ENCODE results near the gene IQUB.
"Not testable (repeated sequence)": the region's sequence is repeated elsewhere in the genome, so short reads cannot be mapped to it uniquely, and the experiment has no call there.

Gene IQUB

DNA sequence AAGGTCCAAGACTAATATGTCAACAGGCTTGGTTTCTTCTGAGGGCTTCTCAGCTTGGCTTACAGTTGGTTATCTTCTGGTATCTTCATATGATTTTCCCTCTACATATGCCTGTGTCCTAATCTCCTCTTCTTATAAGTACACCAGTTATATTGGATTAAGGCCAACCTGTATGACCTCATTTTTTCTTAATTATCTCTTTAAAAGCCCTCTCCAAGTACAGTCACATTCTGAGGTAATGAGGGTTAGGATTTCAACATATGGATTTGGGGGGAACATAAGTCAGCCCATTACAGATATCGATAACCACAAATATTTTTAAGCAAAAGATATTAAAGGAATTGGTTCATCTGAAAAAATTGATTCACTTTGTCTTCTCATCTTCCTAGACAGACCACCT, 49.2 kb downstream of the IQUB start:
- DNase-seq = no peak

DNA sequence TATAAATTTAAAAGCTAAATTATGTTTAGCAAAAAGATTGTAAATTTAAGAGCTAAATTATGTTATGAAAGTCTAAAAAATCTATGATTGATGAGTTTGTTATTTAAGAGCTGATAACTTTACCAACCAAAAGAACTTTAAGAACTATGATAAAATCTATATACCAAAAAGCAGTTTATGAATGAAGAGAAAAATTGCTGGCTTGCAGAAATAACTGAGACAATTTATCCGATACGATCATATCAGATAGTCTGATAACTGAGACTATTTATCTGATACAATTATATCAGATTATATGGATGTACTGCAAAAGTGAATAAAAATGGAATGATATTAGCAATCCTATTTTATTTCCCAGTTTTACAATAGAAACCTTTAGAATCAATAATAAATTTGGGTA, 50.2 kb downstream of the IQUB start:
- DNase-seq = no peak

DNA sequence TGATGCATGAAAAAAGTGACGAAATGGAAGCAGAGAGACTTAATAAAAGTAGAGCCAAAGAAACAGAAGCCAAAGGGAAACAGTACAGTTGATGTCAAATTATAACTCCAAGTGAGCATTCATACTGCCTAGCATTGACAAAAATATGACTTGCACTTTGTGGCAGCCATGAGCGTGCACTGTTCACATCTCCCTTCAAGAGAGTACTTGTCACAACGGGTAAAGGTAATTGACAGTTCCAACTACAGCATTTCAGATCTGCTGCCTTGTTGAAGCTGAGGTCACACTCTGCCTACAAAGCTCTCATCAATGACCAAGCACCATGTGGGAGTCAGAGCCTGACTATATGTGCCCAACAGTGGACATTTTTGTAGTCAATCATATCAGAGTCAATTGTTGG, 54.3 kb downstream of the IQUB start:
- DNase-seq = no peak

DNA sequence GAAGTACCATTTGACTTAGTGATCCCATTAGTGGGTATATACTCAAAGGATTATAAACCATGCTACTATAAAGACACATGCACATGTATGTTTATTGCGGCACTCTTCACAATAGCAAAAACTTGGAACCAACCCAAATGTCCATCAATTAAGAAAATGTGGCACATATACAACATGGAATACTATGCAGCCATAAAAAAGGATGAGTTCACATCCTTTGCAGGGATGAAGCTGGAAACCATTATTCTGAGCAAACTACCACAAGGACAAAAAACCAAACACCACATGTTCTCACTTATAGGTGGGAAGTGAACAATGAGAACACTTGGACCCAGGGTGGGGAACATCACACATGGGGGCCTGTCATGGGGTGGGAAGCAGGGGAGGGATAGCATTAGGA, 56.3 kb downstream of the IQUB start:
- not testable (repeated sequence) for DNase-seq

DNA sequence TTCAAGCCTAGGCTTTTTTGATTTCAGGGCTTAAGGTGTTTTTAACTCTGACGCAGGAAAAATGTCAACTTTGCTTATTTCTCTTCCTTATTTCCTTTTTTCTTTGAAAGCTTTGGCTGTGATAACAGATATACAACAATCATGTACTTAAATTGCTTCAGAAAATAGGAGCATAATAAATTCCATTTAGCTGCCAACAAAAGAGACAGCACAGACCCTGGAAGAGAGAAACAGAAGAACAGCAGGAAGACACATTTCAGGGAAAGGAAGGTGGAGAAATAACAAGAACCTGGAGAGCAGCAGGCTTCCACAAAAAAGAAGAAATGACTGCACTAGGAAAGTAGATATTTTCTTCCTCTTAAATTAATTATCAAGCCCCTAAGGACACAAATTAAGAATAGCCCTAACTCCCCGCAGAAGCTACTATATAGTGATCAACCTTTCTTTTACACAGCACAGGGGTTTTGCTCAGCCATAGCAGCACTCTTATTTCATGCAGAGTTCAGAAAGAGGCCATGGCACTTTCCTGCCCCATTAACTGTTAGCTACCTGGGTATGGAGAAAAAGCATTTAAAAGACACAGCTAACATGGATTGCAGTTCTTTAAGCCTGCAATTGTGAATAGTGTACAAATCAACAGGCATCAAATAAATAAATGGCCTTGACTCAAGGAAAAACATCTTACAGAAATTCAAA, 61.5 kb downstream of the IQUB start:
- DNase-seq = no peak

DNA sequence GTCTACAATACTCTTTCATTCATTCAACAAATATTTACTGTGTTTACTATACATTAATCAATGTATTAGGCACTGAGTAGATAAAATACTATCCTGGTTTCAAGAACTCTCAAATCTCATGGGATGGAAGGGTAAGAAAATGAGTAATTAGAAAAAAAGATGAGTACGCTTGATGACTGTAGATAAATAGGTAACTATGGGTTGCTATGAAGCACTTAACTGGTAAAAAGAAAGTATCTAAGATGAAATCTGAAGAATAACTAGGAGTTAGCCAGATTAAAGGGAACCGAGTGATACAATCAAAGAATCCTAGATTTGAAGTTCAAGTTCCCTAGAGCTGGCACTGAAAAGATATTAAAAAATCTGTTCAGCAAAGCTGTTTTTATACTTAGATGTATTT, 62.1 kb downstream of the IQUB start:
- no peak for DNase-seq

DNA sequence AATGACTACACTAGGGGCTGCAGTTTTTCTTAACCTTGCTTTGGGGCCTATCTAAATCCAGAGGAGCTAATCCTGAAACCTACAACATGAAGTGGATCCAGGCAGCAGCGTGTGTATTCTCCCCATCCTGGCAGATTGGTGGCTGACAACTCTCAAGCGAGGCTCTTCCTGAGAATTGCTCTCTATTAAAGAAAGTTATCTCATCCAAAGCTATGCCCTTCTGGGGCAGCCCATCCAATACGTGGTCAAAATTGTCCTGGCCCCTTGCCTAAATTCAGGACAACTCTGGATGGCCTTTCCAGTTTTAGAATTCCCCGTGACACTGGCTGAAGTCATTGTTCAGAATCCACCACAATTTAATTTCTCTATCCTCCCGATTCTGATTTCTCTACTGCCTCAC, 66.1 kb downstream of the IQUB start:
- no peak for DNase-seq

DNA sequence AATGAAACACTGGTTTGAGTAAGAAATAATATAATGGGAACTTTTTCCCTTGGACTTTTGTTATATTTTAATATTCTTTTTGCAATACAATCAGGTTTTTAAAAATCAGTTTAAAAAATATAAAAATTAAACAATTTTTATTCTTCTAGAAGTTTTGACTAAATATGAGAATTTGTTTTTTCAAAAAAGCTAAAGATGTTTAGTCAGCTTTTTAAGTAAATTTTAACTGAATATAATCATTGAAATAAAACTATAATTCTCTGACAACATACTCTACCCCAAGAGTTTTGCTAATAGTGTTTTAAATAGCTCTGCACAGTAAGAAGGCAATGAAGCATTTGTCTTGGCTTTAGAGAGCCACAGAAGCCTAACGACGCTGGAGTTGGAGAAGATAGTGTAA, 70.5 kb downstream of the IQUB start:
- DNase-seq = no peak

DNA sequence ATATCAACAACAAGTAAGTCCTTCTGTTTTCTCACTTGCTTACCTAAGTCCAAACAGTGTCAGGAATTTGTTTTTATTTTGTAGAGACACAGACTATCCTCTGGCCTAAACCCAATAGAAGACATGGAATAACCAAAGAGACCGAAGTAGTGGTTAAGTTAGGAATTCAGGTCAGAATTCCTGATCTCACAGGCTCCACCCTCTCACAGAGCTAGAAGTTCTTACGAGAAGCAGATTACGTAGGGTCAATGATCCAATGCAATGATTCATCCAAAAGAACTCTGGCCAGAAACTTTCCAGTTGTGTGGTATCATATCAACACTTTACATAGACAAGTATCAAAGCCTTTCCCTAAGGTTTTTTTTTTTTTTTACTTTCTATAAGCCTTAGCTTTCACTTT, 73.8 kb downstream of the IQUB start:
- DNase-seq = no peak

DNA sequence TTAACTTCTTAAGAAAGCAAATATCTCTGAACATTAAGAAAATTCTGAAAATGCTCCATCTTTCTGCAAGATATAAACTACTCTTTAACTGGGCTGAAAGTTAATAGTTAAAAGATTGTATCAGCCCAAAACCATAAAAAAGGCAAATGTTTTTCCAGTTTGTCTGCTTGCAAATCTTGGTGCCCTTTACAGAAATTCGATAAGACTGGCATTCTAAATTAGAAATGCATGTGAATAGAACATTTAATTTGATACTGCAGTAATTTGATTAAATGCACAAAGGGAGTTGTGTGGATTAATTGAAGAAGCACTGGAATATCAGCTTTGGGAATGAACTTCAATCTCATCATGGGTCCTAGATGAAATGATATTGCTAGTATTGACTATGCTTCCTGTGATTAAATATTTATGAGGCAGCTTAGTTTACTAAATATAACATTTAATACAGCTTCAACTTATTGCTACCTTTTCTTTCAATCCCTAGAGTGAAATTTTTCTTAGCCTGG, 78.4 kb downstream of the IQUB start:
- no peak for DNase-seq

DNA sequence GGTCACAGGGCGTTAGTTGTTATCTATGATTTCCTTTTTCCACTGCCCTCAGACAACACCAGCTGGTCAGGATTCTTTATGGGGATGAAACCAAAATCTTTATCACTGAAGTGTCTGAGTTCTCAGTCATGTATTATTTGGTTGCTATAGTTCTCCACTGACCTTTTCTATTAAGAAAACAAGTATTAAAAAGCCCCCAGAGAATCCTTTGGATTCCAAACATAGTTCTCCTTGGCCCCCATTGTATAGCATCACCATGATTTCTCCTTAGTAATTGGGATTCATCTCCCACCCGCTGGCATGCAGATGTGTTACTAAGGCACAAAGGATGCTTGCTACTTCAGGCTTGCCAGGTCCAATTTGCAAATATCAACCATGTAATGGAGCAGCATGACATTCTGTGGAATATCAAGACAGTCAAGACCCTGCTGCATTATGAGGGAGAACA, 94.3 kb downstream of the IQUB start:
- no peak for DNase-seq

DNA sequence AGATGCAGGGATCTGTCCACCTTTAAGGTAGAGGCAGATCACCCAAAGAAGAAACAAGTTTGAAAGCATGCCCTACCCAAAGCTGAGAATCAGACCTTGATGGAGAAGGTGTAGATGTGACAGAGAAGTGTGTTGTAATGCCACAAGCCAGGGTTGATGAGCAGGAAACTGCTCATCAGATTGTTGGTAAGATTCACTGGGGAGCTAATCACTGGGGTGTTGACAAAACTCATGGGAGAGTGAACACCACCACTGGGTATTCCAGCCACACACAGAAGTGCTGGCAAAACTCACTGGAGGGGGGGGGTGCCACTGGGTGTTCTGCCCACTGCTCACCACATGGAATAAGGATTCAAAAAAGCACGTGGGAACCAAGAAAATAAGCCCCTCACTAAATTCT, 95.2 kb downstream of the IQUB start:
- DNase-seq = no peak

DNA sequence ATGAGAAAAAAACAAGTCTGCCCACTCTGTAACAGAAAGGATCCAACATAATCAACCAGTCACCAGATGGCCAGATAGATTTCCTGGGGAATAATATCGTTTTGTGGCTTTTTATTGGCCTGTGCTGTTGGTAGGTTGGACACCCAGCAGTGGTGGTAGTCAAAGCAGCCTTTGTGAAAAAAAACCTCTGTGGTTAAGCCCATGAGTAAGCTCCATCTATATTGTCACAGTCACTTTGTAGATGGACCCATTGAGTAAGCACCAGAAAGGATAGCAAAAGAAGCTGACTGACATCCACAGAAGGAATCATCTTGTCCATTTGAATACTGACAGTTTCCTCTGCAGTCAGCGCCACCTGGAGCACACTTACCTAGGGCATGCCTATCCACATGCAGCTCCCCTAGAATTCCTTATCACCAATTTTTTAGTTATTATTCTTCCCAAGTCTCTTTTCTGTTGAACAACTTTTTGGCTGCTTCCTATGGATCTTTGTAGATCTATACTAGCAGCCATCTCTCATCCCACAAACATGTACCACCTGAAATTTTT, 96.9 kb downstream of the IQUB start:
- DNase-seq = no peak

DNA sequence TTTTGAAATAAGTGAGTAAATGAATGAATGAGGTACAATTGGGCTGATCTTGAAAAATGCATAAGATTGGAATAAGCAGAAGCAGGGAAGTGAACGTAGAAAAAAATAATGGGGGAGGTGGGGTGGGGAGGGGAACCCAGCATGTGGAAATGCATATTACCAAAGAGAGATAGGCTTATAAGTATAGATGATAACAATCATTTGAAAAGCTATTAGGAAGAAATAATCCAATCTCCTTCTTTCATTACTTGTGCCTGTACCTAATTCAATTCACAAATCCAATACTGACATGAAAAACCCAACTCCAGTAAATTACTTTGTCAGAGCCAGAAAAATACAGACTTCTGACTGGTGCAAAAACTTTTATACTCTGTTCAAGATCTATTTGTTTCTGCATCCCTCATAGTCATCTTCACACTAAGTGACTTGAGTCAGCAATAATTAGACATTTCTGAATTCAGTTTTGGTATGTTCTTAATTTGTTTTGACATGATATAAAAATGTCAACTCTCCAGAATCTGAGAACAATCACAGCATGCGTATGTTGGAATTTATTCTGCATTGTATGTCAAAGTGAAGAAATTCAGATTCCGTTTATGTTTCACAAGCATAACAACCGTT, 99.2 kb downstream of the IQUB start:
- DNase-seq = no peak

DNA sequence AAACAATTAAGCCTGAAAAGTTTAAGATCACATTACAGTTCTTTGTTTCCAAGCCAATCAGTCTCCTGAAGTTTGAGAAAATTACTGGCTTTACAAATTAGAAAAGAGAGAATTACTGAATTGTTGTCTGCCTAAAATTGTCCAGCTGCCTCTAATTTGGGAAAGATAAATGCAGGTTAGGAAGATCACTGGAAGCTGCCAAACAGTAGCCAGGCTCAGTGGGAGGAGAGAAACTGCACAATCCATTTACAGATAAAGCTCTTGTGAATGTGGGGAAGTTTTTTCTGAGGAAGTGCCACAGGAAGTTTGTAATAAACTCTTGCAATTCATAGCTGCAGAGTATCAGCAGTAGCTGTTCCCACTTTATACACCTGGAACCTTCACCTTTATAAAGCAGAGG, 100.7 kb downstream of the IQUB start:
- DNase-seq = no peak

DNA sequence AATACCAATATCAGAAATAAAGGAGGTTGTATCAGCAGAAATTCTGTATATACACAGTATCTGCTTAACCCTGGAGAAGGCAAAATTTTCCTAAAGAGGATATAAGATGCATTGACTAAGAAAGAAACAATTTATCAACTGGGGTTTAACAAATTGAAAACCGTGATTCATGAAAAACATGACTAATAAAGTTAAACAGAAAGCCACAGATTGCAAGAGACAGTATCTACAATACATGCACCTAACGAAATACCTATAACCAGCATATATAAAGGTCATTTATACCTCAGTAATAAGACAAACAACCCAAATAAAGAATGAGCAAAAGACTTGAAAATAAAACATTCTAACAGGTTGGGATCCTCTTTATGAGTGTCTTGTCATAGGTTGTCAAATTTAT, 101.8 kb downstream of the IQUB start:
- DNase-seq = no peak

DNA sequence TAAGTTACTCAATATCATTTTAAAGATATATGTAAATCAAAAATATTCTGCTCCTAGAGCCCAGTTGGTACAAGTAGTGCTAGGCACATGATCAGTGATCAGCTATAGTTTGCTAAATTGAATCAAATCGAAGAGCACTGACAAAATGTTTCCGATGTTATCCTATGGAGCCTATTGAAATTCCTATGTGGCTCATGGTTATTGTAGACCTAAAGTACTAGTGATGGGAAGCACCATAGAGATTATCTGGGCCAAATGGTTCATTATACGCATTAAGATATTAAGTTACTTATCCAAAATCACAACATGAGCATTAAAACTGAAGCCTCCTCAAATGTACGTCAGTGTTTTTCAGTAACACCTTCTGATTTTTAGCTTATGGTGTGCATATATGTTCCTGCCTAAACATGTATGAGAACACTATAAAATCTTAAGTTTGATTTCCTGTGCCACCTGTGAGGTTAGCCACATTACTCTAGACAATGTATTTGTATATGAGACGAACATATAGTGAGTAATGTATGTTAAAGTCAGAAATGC, 103.2 kb downstream of the IQUB start:
- no peak for DNase-seq

DNA sequence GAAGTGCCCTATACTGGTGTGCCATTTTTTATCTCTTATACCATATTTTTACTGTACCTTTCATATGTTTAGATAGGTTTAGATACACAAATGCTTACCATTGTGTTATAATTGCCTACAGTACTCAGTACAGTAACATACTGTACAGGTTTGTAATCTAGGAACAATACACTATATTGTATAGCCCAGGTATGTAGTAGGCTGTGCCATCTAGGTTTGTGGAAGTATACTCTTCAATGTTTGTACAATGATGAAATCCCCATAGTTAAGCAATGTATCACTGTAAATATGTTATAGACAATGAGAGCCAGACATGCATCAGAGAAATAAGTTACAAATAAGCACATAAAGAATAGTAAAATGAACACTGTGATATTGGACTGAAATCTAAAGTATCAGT, 109.1 kb downstream of the IQUB start:
- no peak for DNase-seq

DNA sequence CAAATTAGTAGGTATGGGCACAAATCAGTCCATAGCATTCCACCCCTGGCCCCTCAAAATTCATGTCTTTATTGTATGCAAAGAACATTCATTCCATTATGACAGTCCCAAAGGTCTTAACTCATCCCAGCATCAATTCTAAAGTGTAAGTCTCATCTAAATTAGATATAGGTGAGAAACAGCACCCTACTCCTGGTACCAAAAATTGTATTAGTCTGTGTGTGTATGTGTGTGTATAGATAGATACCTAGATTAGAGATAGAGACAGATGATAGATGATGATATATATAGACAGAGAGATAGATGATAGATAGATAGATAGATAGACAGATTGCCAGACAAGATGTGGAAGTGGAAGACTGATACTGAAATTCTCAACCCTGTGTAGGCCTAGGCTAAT, 109.9 kb downstream of the IQUB start:
- no peak for DNase-seq

DNA sequence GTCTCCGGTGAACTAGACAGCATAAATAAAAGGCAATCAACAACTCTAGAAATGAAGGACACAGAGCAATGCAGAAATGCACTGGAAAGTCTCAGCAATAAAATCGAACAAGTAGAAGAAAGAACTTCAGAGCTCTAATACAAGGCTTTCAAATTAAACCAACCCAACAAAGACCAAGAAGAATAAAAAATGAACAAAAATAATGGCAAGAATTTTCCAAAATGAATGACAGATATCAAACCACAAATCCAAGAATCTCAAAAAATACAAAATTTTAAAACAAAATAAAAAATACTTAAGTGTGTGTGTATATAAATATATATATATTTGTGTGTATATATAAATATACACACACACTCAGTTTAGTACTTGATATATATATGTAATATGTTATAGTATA, 110.8 kb downstream of the IQUB start:
- no peak for DNase-seq

DNA sequence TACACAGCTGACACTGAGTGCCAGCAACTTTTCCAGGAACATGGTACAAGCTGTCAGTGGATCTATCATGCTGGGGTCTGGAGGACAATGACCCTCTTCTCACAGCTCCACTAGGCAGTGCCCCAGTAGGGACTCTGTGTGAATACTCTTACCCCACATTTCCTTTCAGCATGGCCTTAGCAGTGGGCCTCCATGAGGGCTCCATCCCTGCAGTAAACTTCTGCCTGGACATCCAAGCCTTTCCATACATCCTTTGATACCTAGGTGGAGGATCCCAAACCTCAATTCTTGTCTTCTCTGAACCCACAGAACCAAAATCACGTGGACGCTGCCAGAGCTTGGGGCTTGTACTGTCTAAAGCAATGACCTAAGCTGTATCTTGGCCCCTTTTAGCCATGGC, 116.8 kb downstream of the IQUB start:
- DNase-seq = no peak

DNA sequence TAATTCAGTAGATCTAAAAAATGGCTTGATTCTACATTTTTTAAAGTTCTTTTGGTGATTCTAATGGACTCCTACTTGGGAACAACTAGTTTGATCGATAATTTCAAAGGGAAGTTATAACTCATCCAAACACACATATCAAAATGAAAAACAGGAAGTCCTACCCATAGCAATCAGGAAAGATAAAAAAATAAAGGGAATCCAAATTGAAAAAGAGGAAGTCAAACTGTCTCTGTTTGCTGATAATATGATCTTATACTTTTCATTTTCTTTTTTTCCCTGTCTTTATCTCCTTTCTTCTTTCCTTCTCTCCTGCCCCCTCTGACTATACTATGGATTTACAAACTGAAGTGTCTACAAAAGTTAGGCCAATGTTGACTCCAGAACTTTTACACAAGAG, 118.8 kb downstream of the IQUB start:
- DNase-seq = no peak

DNA sequence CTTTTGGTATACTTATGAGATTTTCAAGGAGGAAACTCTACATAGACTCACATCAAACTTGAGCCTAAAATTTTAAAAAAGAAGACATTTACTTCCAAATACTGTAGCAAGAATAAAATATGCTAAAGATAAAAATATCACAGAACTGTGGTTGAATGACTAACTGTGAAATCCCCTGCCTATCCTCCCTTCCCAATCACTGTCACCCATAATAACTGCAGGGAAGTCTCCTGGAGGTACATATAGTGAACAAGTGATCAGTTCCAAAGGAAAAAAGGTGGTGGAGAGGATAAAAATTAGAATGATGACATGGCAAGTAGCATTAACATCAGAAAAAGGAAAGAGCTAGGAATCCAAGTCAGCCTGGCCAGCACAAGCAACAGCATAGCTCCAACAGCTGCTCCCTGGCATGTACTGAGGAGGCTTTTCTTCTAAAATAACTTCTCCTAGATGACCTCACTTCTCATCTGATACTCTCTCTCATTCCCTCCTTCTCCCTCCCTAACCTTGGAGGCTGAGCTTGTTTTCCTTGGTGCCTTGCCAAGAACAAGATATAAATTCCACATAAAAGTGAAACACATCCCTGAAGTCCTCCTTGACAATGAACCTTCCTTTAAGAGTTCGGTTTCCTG, 124.0 kb downstream of the IQUB start:
- DNase-seq = no peak

DNA sequence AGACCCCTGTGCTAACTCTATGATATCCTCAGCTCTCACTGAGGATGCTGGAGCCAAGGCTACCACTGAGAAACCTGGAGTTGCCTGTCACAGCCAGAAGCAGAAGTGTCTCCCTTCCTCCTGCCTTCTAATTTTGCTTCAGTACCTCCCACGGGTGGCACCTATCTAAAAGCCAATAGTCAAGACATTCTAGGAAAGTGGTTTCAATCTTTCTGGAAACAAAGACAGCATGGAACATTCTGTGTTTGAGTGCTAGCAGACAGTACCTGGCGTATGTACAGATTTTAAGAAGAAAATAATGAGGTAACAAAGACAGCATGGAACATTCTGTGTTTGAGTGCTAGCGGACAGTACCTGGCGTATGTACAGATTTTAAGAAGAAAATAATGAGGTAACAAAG, 126.4 kb downstream of the IQUB start:
- DNase-seq = not testable (repeated sequence)
